SK-N-SH (cell line): ENCODE measurements around the gene STIM1. TPM values are rescaled to one million over a fixed set of nuclear protein-coding genes. Genes with fewer than 3 reads are reported as not detected.

ENCODE experiments used
- CTCF ChIA-PET: fragments of 300-600, 350-600 bp; formaldehyde crosslinking; extraction: SDS; loops from one replicate; lab custom pipeline; 2021; lab: Yijun Ruan, JAX
- POLR2A ChIA-PET: fragments of 350-600 bp; sonication (Branson Sonifier 250); formaldehyde crosslinking; extraction: SDS; loops from one replicate; lab custom pipeline; 2020; ENCODE audit warnings: antibody characterized with exemption, inconsistent platforms; lab: Yijun Ruan, JAX
- DNase-seq: peaks from one replicate; pipeline ENCODE4 v3.0.0; 2012
- H2AFZ ChIP-seq: fragments of 200-600 bp; sonication (generic); 2 replicates; pipeline ENCODE4 v1.8.1; 2016; ENCODE audit warnings: antibody characterized with exemption, mild to moderate bottlenecking, low read depth
- H3F3A ChIP-seq: fragments of 200-600 bp; sonication (generic); replicated peaks from 2 replicates; pipeline ENCODE3; 2016; ENCODE audit warnings: antibody characterized with exemption, mild to moderate bottlenecking; ENCODE audit not compliant: insufficient read depth
- H3K27ac ChIP-seq, 2 experiments: fragments of 200-500 bp in 1 of 2; fragments of 200-600 bp in 1 of 2; sonication (Bioruptor generic) in 1 of 2; sonication (generic), shearing (Covaris generic) in 1 of 2; 2 replicates each; pipeline versions ENCODE4 v1.5.1 to v1.6.1; 2014 to 2016; ENCODE audit warnings: low read depth in 2 of 2, inconsistent platforms in 1 of 2, low read length in 1 of 2, mild to moderate bottlenecking in 1 of 2, mixed read lengths in 1 of 2
- H3K27me3 ChIP-seq: fragments of 200-600 bp; sonication (generic), shearing (Covaris generic); 2 replicates; pipeline ENCODE4 v1.6.1; 2016; ENCODE audit warnings: mixed run types; ENCODE audit not compliant: insufficient read depth
- H3K36me3 ChIP-seq, 2 experiments: fragments of 200-500 bp in 1 of 2; fragments of 200-600 bp in 1 of 2; sonication (Bioruptor generic) in 1 of 2; sonication (generic) in 1 of 2; replicated peaks in 1 of 2; 2 replicates each; pipeline versions ENCODE3 to v1.5.1; 2014 to 2016; ENCODE audit warnings: low read length in 1 of 2, mild to moderate bottlenecking in 1 of 2; ENCODE audit not compliant: insufficient read depth in 2 of 2, control insufficient read depth in 1 of 2
- H3K4me1 ChIP-seq, 2 experiments: fragments of 200-500 bp in 1 of 2; fragments of 200-600 bp in 1 of 2; sonication (Bioruptor generic) in 1 of 2; sonication (generic), shearing (Covaris generic) in 1 of 2; 2 replicates each; pipeline versions ENCODE4 v1.5.1 to v1.6.1; 2014 to 2016; ENCODE audit warnings: low read depth in 1 of 2, low read length in 1 of 2, mixed run types in 1 of 2; ENCODE audit not compliant: insufficient read depth in 2 of 2, control insufficient read depth in 1 of 2
- H3K4me2 ChIP-seq: fragments of 200-600 bp; sonication (generic), shearing (Covaris generic); 2 replicates; pipeline ENCODE4 v1.6.1; 2017; ENCODE audit warnings: mixed run types
- H3K4me3 ChIP-seq, 2 experiments: fragments of 200-500 bp in 1 of 2; fragments of 200-600 bp in 1 of 2; sonication (Bioruptor generic) in 1 of 2; sonication (generic), shearing (Covaris generic) in 1 of 2; 2 replicates each; pipeline versions ENCODE4 v1.5.1 to v1.8.1; 2014 to 2016; ENCODE audit warnings: low read depth in 2 of 2, inconsistent platforms in 1 of 2, low read length in 1 of 2, mild to moderate bottlenecking in 1 of 2, mixed read lengths in 1 of 2, moderate library complexity in 1 of 2
- H3K79me2 ChIP-seq: fragments of 200-600 bp; sonication (generic); 2 replicates; pipeline ENCODE4 v1.8.1; 2017; ENCODE audit warnings: mild to moderate bottlenecking; ENCODE audit not compliant: insufficient read depth
- H3K9ac ChIP-seq: fragments of 200-600 bp; sonication (generic); 2 replicates; pipeline ENCODE4 v1.6.1; 2017; ENCODE audit warnings: mixed run types
- H3K9me2 ChIP-seq: fragments of 200-600 bp; sonication (generic); 2 replicates; pipeline ENCODE4 v1.6.1; 2017; ENCODE audit warnings: mixed run types
- H3K9me3 ChIP-seq: fragments of 200-600 bp; sonication (generic); 2 replicates; pipeline ENCODE4 v1.6.1; 2017; ENCODE audit warnings: mixed run types, mild to moderate bottlenecking, moderate library complexity
- H4K20me1 ChIP-seq: fragments of 200-600 bp; sonication (generic); 2 replicates; pipeline ENCODE4 v1.6.1; 2017; ENCODE audit warnings: mild to moderate bottlenecking, mixed run types; ENCODE audit not compliant: insufficient read depth
- CHD2 ChIP-seq: fragments of 150-350 bp; IDR thresholded peaks from 2 replicates; pipeline ENCODE4 v1.6.1; 2018; ENCODE audit warnings: low read length; ENCODE audit not compliant: partially characterized antibody
- EP300 ChIP-seq, 2 experiments: IDR thresholded peaks; 2 replicates each; pipeline versions ENCODE4 v1.4.0 to v1.6.1; 2012; ENCODE audit warnings: borderline replicate concordance in 1 of 2, low read depth in 1 of 2, low read length in 1 of 2
- GATA2 ChIP-seq: sonication (generic); formaldehyde crosslinking; IDR thresholded peaks from 2 replicates; pipeline ENCODE4 v1.5.0; 2020; ENCODE audit warnings: mild to moderate bottlenecking, missing genetic modification reagents
- MEF2A ChIP-seq: IDR thresholded peaks from 2 replicates; pipeline ENCODE4 v1.4.0; 2012; ENCODE audit warnings: low read depth, borderline replicate concordance
- MXI1 ChIP-seq: IDR thresholded peaks from 2 replicates; pipeline ENCODE4 v1.6.1; 2012; ENCODE audit warnings: mild to moderate bottlenecking, low read depth, low read length, improper control_type of control experiment
- NFIC ChIP-seq: IDR thresholded peaks from 2 replicates; pipeline ENCODE4 v1.4.0; 2012; ENCODE audit warnings: borderline replicate concordance
- NRF1 ChIP-seq: IDR thresholded peaks from 2 replicates; pipeline ENCODE4 v1.6.1; 2012; ENCODE audit warnings: low read depth, mild to moderate bottlenecking, low read length
- POLR2AphosphoS5 ChIP-seq: IDR thresholded peaks from 2 replicates; pipeline ENCODE4 v1.6.1; 2012; ENCODE audit warnings: low read depth, low read length
- RCOR1 ChIP-seq: fragments of 150-350 bp; IDR thresholded peaks from 2 replicates; pipeline ENCODE4 v1.6.1; 2017; ENCODE audit warnings: antibody characterized with exemption, low read length
- REST ChIP-seq: IDR thresholded peaks from 2 replicates; pipeline ENCODE4 v1.6.1; 2012; ENCODE audit warnings: mild to moderate bottlenecking, low read depth, low read length, moderate library complexity
- RXRA ChIP-seq: IDR thresholded peaks from 2 replicates; pipeline ENCODE4 v1.4.0; 2012; ENCODE audit warnings: low read depth, mild to moderate bottlenecking, borderline replicate concordance
- SMC3 ChIP-seq: IDR thresholded peaks from 2 replicates; pipeline ENCODE4 v1.6.1; 2012; ENCODE audit warnings: low read depth, low read length, improper control_type of control experiment
- TEAD4 ChIP-seq: IDR thresholded peaks from 2 replicates; pipeline ENCODE4 v1.4.0; 2012; ENCODE audit warnings: mild to moderate bottlenecking, borderline replicate concordance; ENCODE audit not compliant: insufficient read depth
- ZBTB33 ChIP-seq: IDR thresholded peaks from 2 replicates; pipeline ENCODE4 v1.4.0; 2012; ENCODE audit warnings: low read depth, borderline replicate concordance
- WGBS: methylation state at CpG from one replicate; pipeline ENCODE4 v1.1.6; 2017; ENCODE audit warnings: low lambda C conversion rate; 5-methylcytosine and 5-hydroxymethylcytosine counted together
- polyA plus RNA-seq, 3 experiments: library from polyadenylated mRNA; depleted of rRNA; stranded (reverse); fragments of >200 nt; gene quantifications; 2 replicates each; pipeline ENCODE4 v1.2.3, GENCODE V29; 2012
- TF ChIP-seq, protein P1 (sequence below): IDR thresholded peaks from 2 replicates; pipeline ENCODE4 v1.4.0; 2012; ENCODE audit warnings: low read depth
- TF ChIP-seq, protein P2 (sequence below): IDR thresholded peaks from 2 replicates; pipeline ENCODE4; 2012
- TF ChIP-seq, protein P3 (sequence below): IDR thresholded peaks from 2 replicates; pipeline ENCODE4 v1.4.0; 2012; ENCODE audit warnings: low read depth, borderline replicate concordance

Gene STIM1
- polyA plus RNA-seq, 1 of the 3 experiments (the other 2 are of a cell fraction): 29.5 TPM

DNA sequence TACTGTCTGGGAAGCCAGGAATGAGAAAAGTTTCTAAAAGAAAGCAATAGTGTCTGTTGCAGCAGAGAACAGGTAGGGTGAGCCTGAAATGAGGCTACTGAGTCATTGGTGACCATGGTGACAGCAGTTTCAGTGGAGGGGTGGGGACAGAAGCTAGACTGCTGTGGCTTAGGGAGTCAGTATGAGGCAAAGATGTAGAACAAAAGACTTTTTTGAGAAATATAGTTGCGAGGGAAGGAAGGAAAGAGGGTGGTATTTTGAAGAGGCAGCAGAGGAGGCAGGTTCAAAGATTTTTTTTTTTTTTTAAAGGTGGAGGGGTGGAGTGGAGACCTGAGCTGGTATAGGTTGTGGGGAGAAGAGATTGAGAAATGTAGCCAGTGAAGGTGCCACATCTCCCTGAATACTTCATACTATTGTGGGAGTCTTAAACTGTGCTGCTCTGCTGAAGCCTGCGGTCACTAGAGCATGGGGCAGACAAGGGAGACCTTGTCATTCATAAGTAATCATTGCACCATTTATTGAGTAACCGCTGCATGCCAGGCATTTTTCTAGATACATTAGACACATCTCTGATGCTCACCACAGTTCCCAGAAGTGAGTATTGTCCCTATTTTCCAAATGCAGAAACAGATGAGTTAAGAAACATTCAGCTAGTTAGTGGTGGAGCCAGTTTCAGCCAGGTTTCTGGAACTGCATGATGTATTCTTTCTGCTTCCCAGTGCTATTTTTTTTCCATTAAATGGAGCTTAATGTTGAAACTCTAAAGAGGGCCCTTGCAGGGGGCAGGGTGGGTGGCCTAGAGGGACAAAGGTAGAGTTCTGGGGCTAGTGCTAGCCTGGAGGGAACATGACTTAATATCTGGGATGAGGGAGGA, 49.9 kb downstream of the STIM1 start:
- Histone ChIP-seq H3K4me1 (peaks cover 9 to 12% of the 10 kb centered on the region in 2 experiments; a peak in 2 of 4 replicates), H3K9me3 (no peaks in the 10 kb centered on the region), H3F3A (no peaks in the 10 kb centered on the region), H4K20me1 (peaks cover 8% of the 10 kb centered on the region; the same call in 1 of the 2 replicates), H3K9ac (no peak overlapping the region), H3K36me3 (no peaks in the 10 kb centered on the region), H3K79me2 (no peaks in the 10 kb centered on the region), H2AFZ (no peak overlapping the region)
- DNase-seq: no peak
- WGBS: 56% methylated on average over 3 of the region's 3 CpGs
- TF ChIP-seq NFIC: no peak
- no peak for TF ChIP-seq MXI1
- TF ChIP-seq MEF2A: no peak
- TF ChIP-seq, protein P1, sequence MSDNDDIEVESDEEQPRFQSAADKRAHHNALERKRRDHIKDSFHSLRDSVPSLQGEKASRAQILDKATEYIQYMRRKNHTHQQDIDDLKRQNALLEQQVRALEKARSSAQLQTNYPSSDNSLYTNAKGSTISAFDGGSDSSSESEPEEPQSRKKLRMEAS: no peak
- TF ChIP-seq EP300 (IDR thresholded peaks at IDR 0.05; ENCODE audit: borderline replicate concordance in 1 of 2, low read depth in 1 of 2, low read length in 1 of 2): no peak
- TF ChIP-seq, all 33 proteins: peak for 0
- Histone ChIP-seq H3K4me3 (no peak overlapping the region; a peak in 1 of 4 replicates), H3K4me2 (no peak overlapping the region), H3K27me3 (no peaks in the 10 kb centered on the region), H3K27ac (no peak overlapping the region), H3K9me2 (no peaks in the 10 kb centered on the region)
- CTCF ChIA-PET: interaction anchor here (1.7 to 2.0 kb wide), 2 partner anchors 8 to 167 kb away, joined by 5 to 8 read pairs; no protein-coding TSS in a partner anchor
- POLR2A ChIA-PET: no interaction called here

GRCh38 chr11:3906166-3906565, 50.7 kb downstream of the STIM1 start:
- H3K4me1 ChIP-seq: peaks cover 9 to 12% of the 10 kb centered on the region in 2 experiments; a peak in 2 of 4 replicates
- H3F3A ChIP-seq: no peaks in the 10 kb centered on the region
- H3K9ac ChIP-seq: no peak overlapping the region
- H3K9me3 ChIP-seq: no peaks in the 10 kb centered on the region
- no peaks in the 10 kb centered on the region for H3K36me3 ChIP-seq
- no peaks in the 10 kb centered on the region for H3K79me2 ChIP-seq
- H3K9me2 ChIP-seq: no peaks in the 10 kb centered on the region
- ChIA-PET POLR2A (no interaction called here), CTCF (interaction anchor here (1.7 to 2.0 kb wide), 2 partner anchors 9 to 166 kb away, joined by 5 to 8 read pairs; no protein-coding TSS in a partner anchor)
- WGBS: 95% methylated on average over 2 of the region's 2 CpGs
- H4K20me1 ChIP-seq: peaks cover 8% of the 10 kb centered on the region; the same call in 1 of the 2 replicates
- no peak overlapping the region for H3K4me2 ChIP-seq
- no peak overlapping the region for H3K27ac ChIP-seq
- no peak overlapping the region; a peak in 1 of 4 replicates for H3K4me3 ChIP-seq
- no peaks in the 10 kb centered on the region for H3K27me3 ChIP-seq
- DNase-seq: no peak
- H2AFZ ChIP-seq: no peak overlapping the region
- TF ChIP-seq, protein P2, sequence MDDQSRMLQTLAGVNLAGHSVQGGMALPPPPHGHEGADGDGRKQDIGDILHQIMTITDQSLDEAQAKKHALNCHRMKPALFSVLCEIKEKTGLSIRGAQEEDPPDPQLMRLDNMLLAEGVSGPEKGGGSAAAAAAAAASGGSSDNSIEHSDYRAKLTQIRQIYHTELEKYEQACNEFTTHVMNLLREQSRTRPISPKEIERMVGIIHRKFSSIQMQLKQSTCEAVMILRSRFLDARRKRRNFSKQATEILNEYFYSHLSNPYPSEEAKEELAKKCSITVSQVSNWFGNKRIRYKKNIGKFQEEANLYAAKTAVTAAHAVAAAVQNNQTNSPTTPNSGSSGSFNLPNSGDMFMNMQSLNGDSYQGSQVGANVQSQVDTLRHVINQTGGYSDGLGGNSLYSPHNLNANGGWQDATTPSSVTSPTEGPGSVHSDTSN: no peak
- TF ChIP-seq GATA2 (CRISPR knock-in tag): no peak
- TF ChIP-seq NRF1: no peak
- no peak for TF ChIP-seq SMC3
- TF ChIP-seq RCOR1: no peak
- no peak for TF ChIP-seq REST
- TF ChIP-seq, protein P3, sequence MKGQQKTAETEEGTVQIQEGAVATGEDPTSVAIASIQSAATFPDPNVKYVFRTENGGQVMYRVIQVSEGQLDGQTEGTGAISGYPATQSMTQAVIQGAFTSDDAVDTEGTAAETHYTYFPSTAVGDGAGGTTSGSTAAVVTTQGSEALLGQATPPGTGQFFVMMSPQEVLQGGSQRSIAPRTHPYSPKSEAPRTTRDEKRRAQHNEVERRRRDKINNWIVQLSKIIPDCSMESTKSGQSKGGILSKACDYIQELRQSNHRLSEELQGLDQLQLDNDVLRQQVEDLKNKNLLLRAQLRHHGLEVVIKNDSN: no peak
- TF ChIP-seq, protein P1: no peak
- no peak for TF ChIP-seq ZBTB33
- no peak for TF ChIP-seq TEAD4
- TF ChIP-seq CHD2: no peak
- TF ChIP-seq POLR2AphosphoS5: no peak
- TF ChIP-seq RXRA: no peak
